Measurements from ENCODE around the gene NODAL.

NODAL gene

GRCh38 chr10:70442332-70442988 is 979 bp upstream of the NODAL start:
- H3K4me3 ChIP-seq (ENCODE audit: control insufficient read depth, low read depth, low read length): no peak overlapping the region
- TF ChIP-seq CTCF (conservative IDR thresholded peaks at IDR 0.05; ENCODE audit: control insufficient read depth, insufficient read depth, low read depth, low read length): no peak
- no peak for DNase-seq (ENCODE audit: low read depth)

GRCh38 chr10:70441895-70442309 is 421 bp upstream of the NODAL start:
- TF ChIP-seq CTCF (conservative IDR thresholded peaks at IDR 0.05; ENCODE audit: control insufficient read depth, insufficient read depth, low read depth, low read length): no peak
- H3K4me3 ChIP-seq (ENCODE audit: control insufficient read depth, low read depth, low read length): no peak overlapping the region
- DNase-seq (ENCODE audit: low read depth): no peak

- TF ChIP-seq CTCF (conservative IDR thresholded peaks at IDR 0.05; ENCODE audit: control insufficient read depth, insufficient read depth, low read depth, low read length): no peak
- no peak for DNase-seq (ENCODE audit: low read depth)
- H3K4me3 ChIP-seq (ENCODE audit: control insufficient read depth, low read depth, low read length): no peak overlapping the region
Measured at GRCh38 chr10:70440296-70441160, 953 bp downstream of the NODAL start.

- TF ChIP-seq CTCF (conservative IDR thresholded peaks at IDR 0.05; ENCODE audit: control insufficient read depth, insufficient read depth, low read depth, low read length): no peak
- no peak overlapping the region for H3K4me3 ChIP-seq (ENCODE audit: control insufficient read depth, low read depth, low read length)
- no peak for DNase-seq (ENCODE audit: low read depth)
Measured at GRCh38 chr10:70437721-70438120, 3.8 kb downstream of the NODAL start.

GRCh38 chr10:70435241-70436085 is 6.0 kb downstream of the NODAL start:
- no peak for TF ChIP-seq CTCF (conservative IDR thresholded peaks at IDR 0.05; ENCODE audit: control insufficient read depth, insufficient read depth, low read depth, low read length)
- DNase-seq (ENCODE audit: low read depth): no peak
- H3K4me3 ChIP-seq (ENCODE audit: control insufficient read depth, low read depth, low read length): no peak overlapping the region

GRCh38 chr10:70433581-70434280 is 7.8 kb downstream of the NODAL start:
- peak; percentile 70 for DNase-seq (ENCODE audit: low read depth)
- no peak for TF ChIP-seq CTCF (conservative IDR thresholded peaks at IDR 0.05; ENCODE audit: control insufficient read depth, insufficient read depth, low read depth, low read length)
- H3K4me3 ChIP-seq (ENCODE audit: control insufficient read depth, low read depth, low read length): no peak overlapping the region

Data from fibroblast of mammary gland (primary cell).